Fibroblast of lung (primary cell): ENCODE results near the gene PAGR1. TPM values are rescaled to one million over a fixed set of nuclear protein-coding genes. Genes with fewer than 3 reads are reported as not detected.
"Not testable (repeated sequence)": the region's sequence is repeated elsewhere in the genome, so short reads cannot be mapped to it uniquely, and the experiment has no call there.

Source experiments
- DNase-seq, 2 donors: peaks; one replicate each; pipeline versions ENCODE4 v3.0.0 to v3.0.0-alpha.2; 2010; ENCODE audit warnings: low read depth in 2 of 2
- H2AFZ ChIP-seq: 2 replicates; pipeline ENCODE4 v1.5.1; 2012; ENCODE audit warnings: low read length, control low read depth, inconsistent platforms
- H3K27ac ChIP-seq: 2 replicates; pipeline ENCODE4 v1.5.1; 2011; ENCODE audit warnings: low read length, control low read depth; ENCODE audit not compliant: insufficient read depth
- H3K27me3 ChIP-seq: 2 replicates; pipeline ENCODE4 v1.5.1; 2011; ENCODE audit warnings: mild to moderate bottlenecking, low read length; ENCODE audit not compliant: control insufficient read depth, insufficient read depth
- H3K36me3 ChIP-seq: 2 replicates; pipeline ENCODE4 v1.5.1; 2011; ENCODE audit warnings: low read length; ENCODE audit not compliant: control insufficient read depth, insufficient read depth
- H3K4me1 ChIP-seq: 2 replicates; pipeline ENCODE4 v1.5.1; 2011; ENCODE audit warnings: low read length; ENCODE audit not compliant: control insufficient read depth, insufficient read depth; ENCODE audit errors: extremely low read depth
- H3K4me2 ChIP-seq: 2 replicates; pipeline ENCODE4 v1.5.1; 2011; ENCODE audit warnings: low read length, control low read depth; ENCODE audit not compliant: insufficient read depth; ENCODE audit errors: extremely low read depth
- H3K4me3 ChIP-seq, 4 experiments: fragments of 200-600 bp in 1 of 4; sonication (generic) in 1 of 4; replicated peaks in 1 of 4; 2 replicates each; pipeline ENCODE4 v1.5.1; 2011 to 2016; ENCODE audit warnings: low read length in 4 of 4, low read depth in 3 of 4, mild to moderate bottlenecking in 3 of 4, control low read depth in 2 of 4, inconsistent platforms in 1 of 4, mixed read lengths in 1 of 4; ENCODE audit not compliant: insufficient read depth in 1 of 4; ENCODE audit errors: control extremely low read depth in 1 of 4
- H3K79me2 ChIP-seq: 2 replicates; pipeline ENCODE4 v1.5.1; 2012; ENCODE audit warnings: mild to moderate bottlenecking, low read length, inconsistent platforms; ENCODE audit not compliant: control insufficient read depth, insufficient read depth
- H3K9ac ChIP-seq: 2 replicates; pipeline ENCODE4 v1.5.1; 2011; ENCODE audit warnings: mild to moderate bottlenecking, low read length, control low read depth; ENCODE audit not compliant: insufficient read depth
- H3K9me3 ChIP-seq: 2 replicates; pipeline ENCODE4 v1.5.1; 2012; ENCODE audit warnings: low read depth, low read length; ENCODE audit not compliant: control insufficient read depth, insufficient read depth
- H4K20me1 ChIP-seq: 2 replicates; pipeline ENCODE4 v1.5.1; 2011; ENCODE audit warnings: low read length; ENCODE audit not compliant: control insufficient read depth, insufficient read depth; ENCODE audit errors: extremely low read depth
- CTCF ChIP-seq, 2 donors: IDR thresholded peaks in 1 of 2; conservative IDR thresholded peaks in 1 of 2; 1 replicate in 1 of 2; 2 replicates in 1 of 2; pipeline ENCODE4 v1.5.1; 2011 to 2012; ENCODE audit warnings: low read length in 2 of 2, control low read depth in 1 of 2, inconsistent platforms in 1 of 2, low read depth in 1 of 2, mild to moderate bottlenecking in 1 of 2
- EZH2 ChIP-seq: IDR thresholded peaks from 2 replicates; pipeline ENCODE4 v1.5.1; 2012; ENCODE audit warnings: low read length, control low read depth, mild to moderate bottlenecking; ENCODE audit errors: missing control alignments
- polyA plus RNA-seq, 2 donors: library from polyadenylated mRNA; depleted of rRNA in 1 of 2; stranded (reverse) in 1 of 2; unstranded in 1 of 2; fragments of >200 nt; gene quantifications; 2 replicates each; pipeline ENCODE4 v1.2.1, GENCODE V29; 2011 to 2012; ENCODE audit warnings: missing spikeins in 1 of 2
- total RNA-seq: library from RNA; depleted of rRNA; stranded (reverse); fragments of >200 nt; gene quantifications from 2 replicates; pipeline ENCODE4 v1.2.1, GENCODE V29; 2014

PAGR1 gene
- total and polyA plus RNA-seq, 2 donors (not counting 1 experiment from before 2014, with no cell fraction given) = 10.0 to 10.7 TPM

DNA sequence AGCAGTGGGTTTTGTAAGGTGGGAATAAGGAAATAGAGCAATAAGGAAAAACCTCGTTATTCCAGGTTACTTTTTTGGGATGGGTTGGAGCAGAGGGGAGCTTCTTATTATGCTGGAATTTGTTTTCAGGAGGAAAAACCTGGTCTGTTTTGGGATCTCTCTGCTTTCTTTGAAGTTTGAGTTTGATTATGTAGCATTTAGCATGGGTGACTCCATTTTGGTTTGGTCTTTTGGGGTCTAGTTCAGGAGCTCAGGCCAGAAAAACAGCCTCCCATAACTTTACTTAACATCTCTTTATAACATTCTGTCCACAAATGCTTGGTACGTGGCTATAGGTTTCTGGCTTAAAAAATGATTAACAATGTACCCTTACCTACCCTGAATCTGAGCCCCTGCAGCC is 46.4 kb upstream of the PAGR1 start:
- Histone ChIP-seq H3K4me3 (no peak overlapping the region), H3K36me3 (no peaks in the 10 kb centered on the region), H3K27me3 (no peaks in the 10 kb centered on the region), H4K20me1 (no peaks in the 10 kb centered on the region), H3K4me1 (no peaks in the 10 kb centered on the region), H2AFZ (no peak overlapping the region), H3K79me2 (no peaks in the 10 kb centered on the region), H3K27ac (no peak overlapping the region), H3K4me2 (no peak overlapping the region), H3K9ac (no peak overlapping the region), H3K9me3 (no peaks in the 10 kb centered on the region)
- no peak for DNase-seq
- TF ChIP-seq CTCF (conservative IDR thresholded peaks at IDR 0.05 in 1 of 2, IDR thresholded peaks at IDR 0.05 in 1 of 2; ENCODE audit: low read depth in 1 of 2, low read length in 2 of 2) = no peak
- TF ChIP-seq EZH2 = no peak

DNA sequence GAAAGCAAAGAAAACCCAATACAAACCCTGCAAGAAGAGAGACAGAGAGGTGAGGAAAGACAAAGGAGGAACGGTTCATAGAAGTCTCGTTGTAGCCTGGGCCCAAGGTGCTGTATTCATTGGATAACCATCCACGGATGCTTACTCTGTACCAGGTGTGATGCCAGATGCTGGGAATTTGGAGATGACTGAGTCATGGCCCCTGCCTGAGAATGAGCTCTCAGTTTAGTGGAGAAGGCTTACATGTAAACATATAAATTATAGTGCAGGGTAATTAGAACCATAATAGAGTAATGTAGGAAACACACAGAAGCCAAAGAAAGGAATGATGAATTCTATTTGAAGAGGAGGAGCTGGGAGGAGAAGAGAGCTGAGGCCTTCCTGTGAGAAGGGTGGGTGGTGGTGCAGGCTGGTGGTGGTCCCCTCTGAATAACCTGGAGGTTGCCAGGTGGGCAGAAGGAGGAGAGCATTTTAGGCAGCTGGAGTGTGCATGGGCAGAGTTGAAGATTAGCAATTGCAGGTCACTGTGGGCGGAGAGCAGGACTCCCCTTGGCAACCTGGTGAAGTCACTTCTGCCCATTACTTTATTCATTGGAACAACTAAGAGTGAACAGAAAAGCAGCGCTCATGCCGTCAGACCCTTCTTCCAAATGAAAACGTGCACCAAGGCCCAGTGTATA is 45.6 kb upstream of the PAGR1 start:
- no peak overlapping the region for H3K4me3 ChIP-seq
- DNase-seq = no peak
- H3K27me3 ChIP-seq = no peaks in the 10 kb centered on the region
- H4K20me1 ChIP-seq = no peaks in the 10 kb centered on the region
- no peaks in the 10 kb centered on the region for H3K36me3 ChIP-seq
- no peak overlapping the region for H3K27ac ChIP-seq
- no peak for TF ChIP-seq CTCF (conservative IDR thresholded peaks at IDR 0.05 in 1 of 2, IDR thresholded peaks at IDR 0.05 in 1 of 2; ENCODE audit: low read depth in 1 of 2, low read length in 2 of 2)
- TF ChIP-seq EZH2 = no peak
- no peaks in the 10 kb centered on the region for H3K4me1 ChIP-seq
- H3K4me2 ChIP-seq = no peak overlapping the region
- H2AFZ ChIP-seq = no peak overlapping the region
- H3K9me3 ChIP-seq = no peaks in the 10 kb centered on the region
- no peak overlapping the region for H3K9ac ChIP-seq
- H3K79me2 ChIP-seq = no peaks in the 10 kb centered on the region

- not testable (repeated sequence) for H2AFZ ChIP-seq, DNase-seq, H4K20me1 ChIP-seq, H3K9ac ChIP-seq, H3K79me2 ChIP-seq, H3K4me3 ChIP-seq, H3K27me3 ChIP-seq, H3K4me2 ChIP-seq, H3K27ac ChIP-seq, H3K9me3 ChIP-seq, H3K4me1 ChIP-seq, H3K36me3 ChIP-seq
Observed at GRCh38 chr16:29772330-29772729, 43.6 kb upstream of the PAGR1 start.
